ENCODE measurements around the gene METTL2A.

GRCh38 chr17:62380253-62380652 is 43.4 kb upstream of the METTL2A start, which contains the start of gene EFCAB3:
- TF ChIP-seq CTCF (IDR thresholded peaks at IDR 0.05): no peak
- no peak for TF ChIP-seq POLR2A (IDR thresholded peaks at IDR 0.05)

Data from thyroid gland (tissue), 4 donors.